ENCODE measurements around the gene SPOCK1. TPM values are rescaled to one million over a fixed set of nuclear protein-coding genes. Genes with fewer than 3 reads are reported as not detected.

The SPOCK1 gene
- total RNA-seq, 1 donor from 2014 or later: 6.8 TPM

- Histone ChIP-seq H3K27me3 (ENCODE audit: control insufficient read depth, insufficient read depth, low read length) (no peaks in the 10 kb centered on the region), H3K36me3 (ENCODE audit: control insufficient read depth, insufficient read depth, low read length) (no peaks in the 10 kb centered on the region), H3K4me3 (ENCODE audit: low read depth, low read length) (no peak overlapping the region)
- TF ChIP-seq, protein P1, sequence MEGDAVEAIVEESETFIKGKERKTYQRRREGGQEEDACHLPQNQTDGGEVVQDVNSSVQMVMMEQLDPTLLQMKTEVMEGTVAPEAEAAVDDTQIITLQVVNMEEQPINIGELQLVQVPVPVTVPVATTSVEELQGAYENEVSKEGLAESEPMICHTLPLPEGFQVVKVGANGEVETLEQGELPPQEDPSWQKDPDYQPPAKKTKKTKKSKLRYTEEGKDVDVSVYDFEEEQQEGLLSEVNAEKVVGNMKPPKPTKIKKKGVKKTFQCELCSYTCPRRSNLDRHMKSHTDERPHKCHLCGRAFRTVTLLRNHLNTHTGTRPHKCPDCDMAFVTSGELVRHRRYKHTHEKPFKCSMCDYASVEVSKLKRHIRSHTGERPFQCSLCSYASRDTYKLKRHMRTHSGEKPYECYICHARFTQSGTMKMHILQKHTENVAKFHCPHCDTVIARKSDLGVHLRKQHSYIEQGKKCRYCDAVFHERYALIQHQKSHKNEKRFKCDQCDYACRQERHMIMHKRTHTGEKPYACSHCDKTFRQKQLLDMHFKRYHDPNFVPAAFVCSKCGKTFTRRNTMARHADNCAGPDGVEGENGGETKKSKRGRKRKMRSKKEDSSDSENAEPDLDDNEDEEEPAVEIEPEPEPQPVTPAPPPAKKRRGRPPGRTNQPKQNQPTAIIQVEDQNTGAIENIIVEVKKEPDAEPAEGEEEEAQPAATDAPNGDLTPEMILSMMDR (IDR thresholded peaks at IDR 0.05; ENCODE audit: insufficient read depth, low read length, severe bottlenecking): no peak
- FAIRE-seq: no peak
- peak; percentile 15 for DNase-seq (ENCODE audit: low read depth)
These were observed 458.3 kb downstream of the SPOCK1 start for GRCh38 chr5:137040641-137041340.

- Histone ChIP-seq H3K4me3 (ENCODE audit: low read depth, low read length) (no peak overlapping the region), H3K27me3 (ENCODE audit: control insufficient read depth, insufficient read depth, low read length) (no peaks in the 10 kb centered on the region), H3K36me3 (ENCODE audit: control insufficient read depth, insufficient read depth, low read length) (no peaks in the 10 kb centered on the region)
- FAIRE-seq: no peak
- DNase-seq (ENCODE audit: low read depth): no peak
- TF ChIP-seq, protein P1 (IDR thresholded peaks at IDR 0.05; ENCODE audit: insufficient read depth, low read length, severe bottlenecking): no peak
These were observed 459.1 kb downstream of the SPOCK1 start for GRCh38 chr5:137040024-137040423.

- H3K4me3 ChIP-seq (ENCODE audit: low read depth, low read length): no peak overlapping the region
- TF ChIP-seq, protein P1 (IDR thresholded peaks at IDR 0.05; ENCODE audit: insufficient read depth, low read length, severe bottlenecking): no peak
- H3K27me3 ChIP-seq (ENCODE audit: control insufficient read depth, insufficient read depth, low read length): no peaks in the 10 kb centered on the region
- H3K36me3 ChIP-seq (ENCODE audit: control insufficient read depth, insufficient read depth, low read length): no peaks in the 10 kb centered on the region
- DNase-seq (ENCODE audit: low read depth) (no peak), FAIRE-seq (no peak)
These were observed 461.3 kb downstream of the SPOCK1 start for GRCh38 chr5:137037848-137038247.

- FAIRE-seq (no peak), DNase-seq (ENCODE audit: low read depth) (no peak)
- H3K36me3 ChIP-seq (ENCODE audit: control insufficient read depth, insufficient read depth, low read length): no peaks in the 10 kb centered on the region
- TF ChIP-seq, protein P1 (IDR thresholded peaks at IDR 0.05; ENCODE audit: insufficient read depth, low read length, severe bottlenecking): no peak
- no peaks in the 10 kb centered on the region for H3K27me3 ChIP-seq (ENCODE audit: control insufficient read depth, insufficient read depth, low read length)
- no peak overlapping the region for H3K4me3 ChIP-seq (ENCODE audit: low read depth, low read length)
These were observed 462.5 kb downstream of the SPOCK1 start for GRCh38 chr5:137036640-137037039.

- no peaks in the 10 kb centered on the region for H3K36me3 ChIP-seq (ENCODE audit: control insufficient read depth, insufficient read depth, low read length)
- DNase-seq (ENCODE audit: low read depth): no peak
These were observed 463.6 kb downstream of the SPOCK1 start for GRCh38 chr5:137035480-137035878.

More at GRCh38 chr5:137035480-137035878, 463.6 kb downstream of the SPOCK1 start:
- Histone ChIP-seq H3K27me3 (ENCODE audit: control insufficient read depth, insufficient read depth, low read length) (no peaks in the 10 kb centered on the region), H3K4me3 (ENCODE audit: low read depth, low read length) (no peak overlapping the region)
- FAIRE-seq: peak; percentile 47
- TF ChIP-seq, protein P1 (IDR thresholded peaks at IDR 0.05; ENCODE audit: insufficient read depth, low read length, severe bottlenecking): no peak

Data from bronchial epithelial cell (primary cell).